Stimulated activated CD8-positive, alpha-beta memory T cell treated with anti-CD3 and anti-CD28 coated beads, Interleukin-2, amount 100 ng/mL, for 1 hour (primary cell): ENCODE measurements around the gene LMCD1.

Source experiments
- DNase-seq, 2 donors: peaks; one replicate each; pipeline ENCODE4 v3.0.0-alpha.2; 2020; ENCODE audit warnings: low read depth in 2 of 2

LMCD1 gene

GRCh38 chr3:8536096-8537056, 34.8 kb downstream of the LMCD1 start:
- DNase-seq: no peak

GRCh38 chr3:8537440-8537839, 35.8 kb downstream of the LMCD1 start:
- no peak for DNase-seq

GRCh38 chr3:8538223-8538622, 36.6 kb downstream of the LMCD1 start:
- no peak for DNase-seq

- DNase-seq: no peak
These were observed 37.3 kb downstream of the LMCD1 start for GRCh38 chr3:8538913-8539312.

- DNase-seq: no peak
These were observed 37.8 kb downstream of the LMCD1 start for GRCh38 chr3:8539419-8539818.

GRCh38 chr3:8540456-8540855, 38.8 kb downstream of the LMCD1 start:
- no peak for DNase-seq

GRCh38 chr3:8541486-8541885, 39.9 kb downstream of the LMCD1 start:
- DNase-seq: no peak

GRCh38 chr3:8542190-8543135, 40.8 kb downstream of the LMCD1 start:
- no peak for DNase-seq

GRCh38 chr3:8546609-8547008, 45.0 kb downstream of the LMCD1 start:
- no peak for DNase-seq

- no peak for DNase-seq
These were observed 47.1 kb downstream of the LMCD1 start for GRCh38 chr3:8548502-8549275.

GRCh38 chr3:8549354-8549753, 47.7 kb downstream of the LMCD1 start:
- no peak for DNase-seq

GRCh38 chr3:8550611-8551010, 49.0 kb downstream of the LMCD1 start:
- no peak for DNase-seq

- DNase-seq: no peak
These were observed 50.7 kb downstream of the LMCD1 start for GRCh38 chr3:8552223-8552762.

- DNase-seq: no peak
These were observed 51.8 kb downstream of the LMCD1 start for GRCh38 chr3:8553405-8553804.

- DNase-seq: no peak
These were observed 53.1 kb downstream of the LMCD1 start for GRCh38 chr3:8554696-8555095.

GRCh38 chr3:8555113-8555661, 53.6 kb downstream of the LMCD1 start:
- DNase-seq: no peak

GRCh38 chr3:8555725-8556472, 54.3 kb downstream of the LMCD1 start:
- no peak for DNase-seq

- DNase-seq: no peak
These were observed 54.8 kb downstream of the LMCD1 start for GRCh38 chr3:8556473-8556869.

- no peak for DNase-seq
These were observed 55.7 kb downstream of the LMCD1 start for GRCh38 chr3:8557298-8557697.

- DNase-seq: no peak
These were observed 57.0 kb downstream of the LMCD1 start for GRCh38 chr3:8558645-8559044.
